Smooth muscle cell (in vitro differentiated cells): ENCODE results near the gene ATXN2L. TPM values are rescaled to one million over a fixed set of nuclear protein-coding genes. Genes with fewer than 3 reads are reported as not detected.
A peak's percentile ranks its signal among the peaks of the same experiment; 100 is the strongest.
"Not testable (repeated sequence)": the region's sequence is repeated elsewhere in the genome, so short reads cannot be mapped to it uniquely, and the experiment has no call there.

Source experiments
- DNase-seq: peaks from one replicate; lab custom pipeline; 2025; ENCODE audit not compliant: unreplicated experiment; lab: John Stamatoyannopoulos, UW
- H2AFZ ChIP-seq: fragments of 200-600 bp; sonication (generic); 2 replicates; pipeline ENCODE4 v1.6.0; 2016; ENCODE audit warnings: antibody characterized with exemption, low read depth, mild to moderate bottlenecking
- H3F3A ChIP-seq: fragments of 200-600 bp; sonication (generic); 2 replicates; pipeline ENCODE4 v1.6.0; 2017; ENCODE audit warnings: antibody characterized with exemption, low read depth
- H3K27ac ChIP-seq: fragments of 200-600 bp; sonication (generic); 2 replicates; pipeline ENCODE4 v1.5.1; 2016; ENCODE audit warnings: low read depth, mild to moderate bottlenecking
- H3K27me3 ChIP-seq: fragments of 200-600 bp; sonication (generic); 2 replicates; pipeline ENCODE4 v1.6.1; 2016; ENCODE audit warnings: low read depth, mild to moderate bottlenecking
- H3K36me3 ChIP-seq: fragments of 200-600 bp; sonication (generic); 2 replicates; pipeline ENCODE4 v1.5.1; 2016; ENCODE audit warnings: low read depth
- H3K4me1 ChIP-seq: fragments of 200-600 bp; sonication (generic); 2 replicates; pipeline ENCODE4 v1.5.1; 2016; ENCODE audit warnings: low read depth
- H3K4me2 ChIP-seq: fragments of 200-600 bp; sonication (generic); 2 replicates; pipeline ENCODE4 v1.6.0; 2016; ENCODE audit warnings: mild to moderate bottlenecking
- H3K4me3 ChIP-seq: fragments of 200-600 bp; sonication (generic); 2 replicates; pipeline ENCODE4 v1.5.1; 2016; ENCODE audit warnings: mild to moderate bottlenecking
- H3K79me2 ChIP-seq: fragments of 200-600 bp; sonication (generic); 2 replicates; pipeline ENCODE4 v1.6.0; 2016; ENCODE audit warnings: low read depth, mild to moderate bottlenecking
- H3K9ac ChIP-seq: fragments of 200-600 bp; sonication (generic); 2 replicates; pipeline ENCODE4 v1.6.0; 2016; ENCODE audit warnings: low read depth
- H3K9me3 ChIP-seq: fragments of 200-600 bp; sonication (generic); replicated peaks from 2 replicates; pipeline ENCODE4 v1.5.1; 2016; ENCODE audit warnings: low read depth
- H4K20me1 ChIP-seq: fragments of 200-600 bp; sonication (generic); 2 replicates; pipeline ENCODE4 v1.6.0; 2016; ENCODE audit warnings: low read depth
- WGBS: methylation state at CpG from one replicate; pipeline ENCODE4 v1.1.7; 2016; ENCODE audit warnings: low lambda C conversion rate; 5-methylcytosine and 5-hydroxymethylcytosine counted together
- polyA plus RNA-seq: library from polyadenylated mRNA; unstranded; fragments of >200 nt; fragmentation: Nextera tagmentation; extraction: Ambion mirVana; gene quantifications from 2 replicates; pipeline ENCODE4 v1.2.1, GENCODE V29; 2016
- total RNA-seq: library from RNA; depleted of rRNA; stranded (reverse); fragments of >200 nt; gene quantifications from 2 replicates; pipeline ENCODE4 v1.2.3, GENCODE V29; 2014
- TF ChIP-seq, protein P1 (sequence below): fragments of 200-600 bp; sonication (generic); IDR thresholded peaks from 2 replicates; pipeline ENCODE4 v1.5.1; 2017; ENCODE audit warnings: borderline replicate concordance, mild to moderate bottlenecking, antibody characterized with exemption; ENCODE audit not compliant: insufficient read depth, poor library complexity, severe bottlenecking

ATXN2L gene
- total and polyA plus RNA-seq, 2 experiments from 2014 or later, result 89.3 to 93.3 TPM

DNA sequence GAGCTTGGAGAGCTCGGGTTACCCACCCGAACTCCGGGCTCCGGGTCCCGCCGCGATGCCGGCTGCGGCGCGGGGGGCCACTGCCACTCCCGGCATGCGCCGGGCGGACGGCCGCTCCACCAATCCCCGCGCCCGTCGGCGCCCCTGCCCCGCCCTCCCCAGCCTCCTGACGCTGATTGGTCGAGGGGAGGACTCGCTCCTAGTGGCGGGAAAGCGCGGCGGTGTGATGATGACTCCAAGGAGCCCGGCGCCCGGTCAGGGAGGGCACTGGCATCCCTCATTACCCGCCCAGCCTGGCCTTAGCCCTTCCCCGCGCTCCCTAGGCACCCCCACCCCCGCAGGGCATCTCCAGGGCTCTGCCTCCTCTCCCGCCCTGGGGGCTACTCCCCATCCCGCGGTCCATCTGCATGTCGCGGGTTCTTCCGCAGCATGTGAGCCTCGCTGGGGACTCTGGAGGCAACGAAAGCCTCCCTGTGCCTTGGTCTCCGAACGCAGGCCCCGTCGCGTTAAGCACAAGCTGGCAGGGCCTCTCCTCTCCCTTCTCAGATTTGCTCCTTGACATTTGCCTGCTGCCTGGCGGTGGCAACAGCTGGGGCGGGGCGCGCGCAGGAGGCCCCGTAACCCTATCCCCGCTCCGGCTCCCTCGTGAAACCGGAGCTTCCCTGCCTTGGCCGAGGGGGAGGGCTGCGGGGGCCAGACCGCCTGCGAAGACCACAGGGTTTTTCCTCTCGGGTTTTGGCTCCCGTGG is 57.2 kb downstream of the ATXN2L start:
- H3K4me2 ChIP-seq, result peak overlapping the region; percentile 97
- TF ChIP-seq, protein P1, sequence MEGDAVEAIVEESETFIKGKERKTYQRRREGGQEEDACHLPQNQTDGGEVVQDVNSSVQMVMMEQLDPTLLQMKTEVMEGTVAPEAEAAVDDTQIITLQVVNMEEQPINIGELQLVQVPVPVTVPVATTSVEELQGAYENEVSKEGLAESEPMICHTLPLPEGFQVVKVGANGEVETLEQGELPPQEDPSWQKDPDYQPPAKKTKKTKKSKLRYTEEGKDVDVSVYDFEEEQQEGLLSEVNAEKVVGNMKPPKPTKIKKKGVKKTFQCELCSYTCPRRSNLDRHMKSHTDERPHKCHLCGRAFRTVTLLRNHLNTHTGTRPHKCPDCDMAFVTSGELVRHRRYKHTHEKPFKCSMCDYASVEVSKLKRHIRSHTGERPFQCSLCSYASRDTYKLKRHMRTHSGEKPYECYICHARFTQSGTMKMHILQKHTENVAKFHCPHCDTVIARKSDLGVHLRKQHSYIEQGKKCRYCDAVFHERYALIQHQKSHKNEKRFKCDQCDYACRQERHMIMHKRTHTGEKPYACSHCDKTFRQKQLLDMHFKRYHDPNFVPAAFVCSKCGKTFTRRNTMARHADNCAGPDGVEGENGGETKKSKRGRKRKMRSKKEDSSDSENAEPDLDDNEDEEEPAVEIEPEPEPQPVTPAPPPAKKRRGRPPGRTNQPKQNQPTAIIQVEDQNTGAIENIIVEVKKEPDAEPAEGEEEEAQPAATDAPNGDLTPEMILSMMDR, result no peak
- H3K27me3 ChIP-seq, result no peaks in the 10 kb centered on the region
- peaks cover 10% of the 10 kb centered on the region for H3K4me1 ChIP-seq
- peak overlapping the region; percentile 53 for H3K9ac ChIP-seq
- H3K27ac ChIP-seq, result no peak overlapping the region
- DNase-seq, result peak; percentile 67
- H3K36me3 ChIP-seq, result no peaks in the 10 kb centered on the region
- H3K4me3 ChIP-seq, result peak overlapping the region; percentile 57
- H3F3A ChIP-seq, result no peaks in the 10 kb centered on the region
- WGBS, result 1% methylated on average over 60 of the region's 66 CpGs
- no peaks in the 10 kb centered on the region for H3K9me3 ChIP-seq
- no peaks in the 10 kb centered on the region for H3K79me2 ChIP-seq
- H2AFZ ChIP-seq, result peak overlapping the region; percentile 26
- no peaks in the 10 kb centered on the region for H4K20me1 ChIP-seq

DNA sequence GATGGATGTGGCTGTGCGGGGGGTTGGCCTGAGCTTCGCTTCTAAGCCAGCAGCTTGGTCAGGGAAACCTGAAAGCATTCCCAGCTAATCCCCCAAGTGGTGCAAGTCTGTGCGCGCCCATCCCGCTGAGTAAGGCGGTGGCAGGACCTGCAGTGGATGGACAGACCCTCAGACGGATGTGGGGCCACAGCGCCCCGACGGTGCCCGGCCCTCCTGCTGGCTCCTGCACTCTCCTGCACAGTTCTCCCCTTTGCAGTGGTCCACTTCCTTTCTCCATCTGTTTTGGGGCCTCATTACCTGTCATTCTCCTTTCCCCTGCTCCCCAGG is 57.8 kb downstream of the ATXN2L start:
- WGBS, result 37% methylated on average over 11 of the region's 11 CpGs
- no peak overlapping the region for H3K27ac ChIP-seq
- no peak overlapping the region for H3K9ac ChIP-seq
- DNase-seq, result no peak
- H3F3A ChIP-seq, result no peaks in the 10 kb centered on the region
- H3K36me3 ChIP-seq, result no peaks in the 10 kb centered on the region
- H3K79me2 ChIP-seq, result no peaks in the 10 kb centered on the region
- no peaks in the 10 kb centered on the region for H3K27me3 ChIP-seq
- peak overlapping the region; percentile 97 for H3K4me2 ChIP-seq
- H3K4me1 ChIP-seq, result peaks cover 10% of the 10 kb centered on the region
- H4K20me1 ChIP-seq, result no peaks in the 10 kb centered on the region
- TF ChIP-seq, protein P1, result no peak
- H2AFZ ChIP-seq, result no peak overlapping the region
- H3K4me3 ChIP-seq, result no peak overlapping the region
- H3K9me3 ChIP-seq, result no peaks in the 10 kb centered on the region

DNA sequence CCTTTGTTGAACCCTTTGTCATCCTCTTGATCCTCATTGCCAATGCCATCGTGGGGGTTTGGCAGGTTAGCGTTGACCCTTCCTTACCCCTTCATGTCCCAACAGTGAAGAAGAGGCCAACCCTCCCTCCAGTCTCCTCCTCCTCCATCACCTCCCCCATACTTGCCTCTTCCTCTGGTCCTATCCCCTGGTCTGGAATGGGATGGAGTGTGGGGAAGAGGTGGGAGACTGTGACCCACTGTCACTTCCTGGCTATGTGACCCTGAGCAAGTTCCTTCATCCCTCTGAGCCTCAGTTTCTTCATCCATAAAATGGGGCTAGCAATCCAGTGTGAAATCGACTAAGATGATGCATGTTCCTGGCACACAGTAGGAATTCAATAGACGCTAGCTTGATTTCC is 58.2 kb downstream of the ATXN2L start:
- no peaks in the 10 kb centered on the region for H3K9me3 ChIP-seq
- peaks cover 10% of the 10 kb centered on the region for H3K4me1 ChIP-seq
- no peaks in the 10 kb centered on the region for H3K27me3 ChIP-seq
- no peak overlapping the region for H2AFZ ChIP-seq
- H4K20me1 ChIP-seq, result no peaks in the 10 kb centered on the region
- no peak overlapping the region for H3K4me3 ChIP-seq
- TF ChIP-seq, protein P1, result no peak
- 97% methylated on average over 4 of the region's 4 CpGs for WGBS
- no peak overlapping the region for H3K27ac ChIP-seq
- H3K4me2 ChIP-seq, result no peak overlapping the region
- no peak overlapping the region for H3K9ac ChIP-seq
- no peaks in the 10 kb centered on the region for H3K36me3 ChIP-seq
- DNase-seq, result no peak
- no peaks in the 10 kb centered on the region for H3K79me2 ChIP-seq
- no peaks in the 10 kb centered on the region for H3F3A ChIP-seq

DNA sequence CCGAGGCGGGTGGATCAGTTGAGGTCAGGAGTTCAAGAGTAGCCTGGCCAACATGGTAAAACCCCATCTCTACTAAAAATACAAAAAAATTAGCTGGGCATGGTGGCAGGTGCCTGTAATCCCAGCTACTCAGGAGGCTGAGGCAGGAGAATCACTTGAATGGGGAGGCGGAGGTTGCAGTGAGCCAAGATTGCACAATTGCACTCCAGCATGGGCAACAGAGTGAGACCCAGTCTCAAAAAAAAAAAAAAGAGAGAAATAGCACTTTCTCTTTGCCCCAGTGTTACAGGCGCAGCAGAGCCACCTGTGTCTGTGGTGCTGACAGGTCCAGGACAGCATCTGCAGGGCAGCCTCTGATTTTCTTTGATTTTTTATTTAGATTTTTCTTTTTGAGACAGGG is 58.8 kb downstream of the ATXN2L start:
- not testable (repeated sequence) for H3K4me2 ChIP-seq, H3K79me2 ChIP-seq, H3K4me3 ChIP-seq, DNase-seq, H3F3A ChIP-seq, H3K9me3 ChIP-seq, H3K27me3 ChIP-seq, H3K36me3 ChIP-seq, H3K9ac ChIP-seq, H2AFZ ChIP-seq, H3K4me1 ChIP-seq, H3K27ac ChIP-seq, H4K20me1 ChIP-seq
- 100% methylated on average over 4 of the region's 4 CpGs for WGBS
